Measurements from ENCODE around the gene ATRX. TPM values are rescaled to one million over a fixed set of nuclear protein-coding genes. Genes with fewer than 3 reads are reported as not detected.

ATRX gene
- total RNA-seq, 4 donors from 2014 or later: 22.8 to 249 (median 112) TPM

- Histone ChIP-seq H3K4me3 (no peak overlapping the region), H3K9me3 (no peaks in the 10 kb centered on the region), H3K27me3 (no peaks in the 10 kb centered on the region), H3K27ac (no peak overlapping the region), H3K4me1 (no peaks in the 10 kb centered on the region), H3K36me3 (no peaks in the 10 kb centered on the region)
- intact Hi-C loops (cut with DNase I; ENCODE audit: low total_unique reads): no loop called here
- DNase-seq: no peak
- TF ChIP-seq POLR2A (IDR thresholded peaks at IDR 0.05) (no peak), CTCF (IDR thresholded peaks at IDR 0.05) (no peak)
Measured at GRCh38 chrX:77749695-77750094, 36.3 kb downstream of the ATRX start.

DNA sequence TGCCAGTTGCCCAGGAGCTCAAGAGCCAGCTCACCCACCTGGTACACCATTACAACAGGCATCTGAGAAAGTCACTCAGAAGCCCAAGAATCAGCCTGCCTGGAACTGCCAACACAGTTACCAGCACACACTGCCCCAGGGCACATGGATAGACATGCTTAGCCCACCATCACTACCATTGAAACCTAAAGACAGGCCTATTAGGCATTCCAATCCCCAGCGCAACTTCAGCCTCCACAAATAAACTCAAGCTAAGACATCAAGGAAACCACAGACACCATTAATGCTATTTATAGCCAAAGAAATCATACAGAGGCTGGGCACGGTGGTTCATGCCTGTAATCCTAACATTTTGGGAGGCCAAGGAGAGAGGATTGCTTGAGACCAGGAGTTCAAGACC, 42.3 kb downstream of the ATRX start:
- no peaks in the 10 kb centered on the region for H3K4me1 ChIP-seq
- H3K27me3 ChIP-seq: no peaks in the 10 kb centered on the region
- H3K9me3 ChIP-seq: no peaks in the 10 kb centered on the region
- no peak for DNase-seq
- H3K4me3 ChIP-seq: no peak overlapping the region
- no peaks in the 10 kb centered on the region for H3K36me3 ChIP-seq
- TF ChIP-seq POLR2A (IDR thresholded peaks at IDR 0.05): no peak
- TF ChIP-seq CTCF (IDR thresholded peaks at IDR 0.05): no peak
- intact Hi-C loops (cut with DNase I; ENCODE audit: low total_unique reads): no loop called here
- H3K27ac ChIP-seq: no peak overlapping the region

GRCh38 chrX:77742788-77743476, 43.1 kb downstream of the ATRX start:
- no peaks in the 10 kb centered on the region for H3K9me3 ChIP-seq
- no peak overlapping the region for H3K27ac ChIP-seq
- no peaks in the 10 kb centered on the region for H3K4me1 ChIP-seq
- no peak for DNase-seq
- no peaks in the 10 kb centered on the region for H3K36me3 ChIP-seq
- no peak overlapping the region for H3K4me3 ChIP-seq
- no peak for TF ChIP-seq CTCF (IDR thresholded peaks at IDR 0.05)
- no peak for TF ChIP-seq POLR2A (IDR thresholded peaks at IDR 0.05)
- H3K27me3 ChIP-seq: no peaks in the 10 kb centered on the region
- intact Hi-C loops (cut with DNase I; ENCODE audit: low total_unique reads): no loop called here

- no peaks in the 10 kb centered on the region for H3K36me3 ChIP-seq
- H3K4me1 ChIP-seq: no peaks in the 10 kb centered on the region
- no peak overlapping the region for H3K27ac ChIP-seq
- no peaks in the 10 kb centered on the region for H3K27me3 ChIP-seq
- TF ChIP-seq POLR2A (IDR thresholded peaks at IDR 0.05) (no peak), CTCF (IDR thresholded peaks at IDR 0.05) (no peak)
- DNase-seq: no peak
- no peak overlapping the region for H3K4me3 ChIP-seq
- intact Hi-C loops (cut with DNase I; ENCODE audit: low total_unique reads): no loop called here
- no peaks in the 10 kb centered on the region for H3K9me3 ChIP-seq
Measured at GRCh38 chrX:77740376-77740905, 45.6 kb downstream of the ATRX start.

- H3K36me3 ChIP-seq: no peaks in the 10 kb centered on the region
- no peaks in the 10 kb centered on the region for H3K4me1 ChIP-seq
- intact Hi-C loops (cut with DNase I; ENCODE audit: low total_unique reads): no loop called here
- DNase-seq: no peak
- no peaks in the 10 kb centered on the region for H3K9me3 ChIP-seq
- no peaks in the 10 kb centered on the region for H3K27me3 ChIP-seq
- H3K4me3 ChIP-seq: no peak overlapping the region
- TF ChIP-seq CTCF (IDR thresholded peaks at IDR 0.05) (no peak), POLR2A (IDR thresholded peaks at IDR 0.05) (no peak)
- H3K27ac ChIP-seq: no peak overlapping the region
Measured at GRCh38 chrX:77733342-77733741, 52.7 kb downstream of the ATRX start.
